HepG2 (cell line): Measurements from ENCODE around the gene TTLL7.

Source experiments
- ATF3 ChIP-seq: sonication (generic); formaldehyde crosslinking; IDR thresholded peaks from 2 replicates; pipeline ENCODE4 v1.4.0; 2020; ENCODE audit warnings: missing genetic modification reagents
- CTCF ChIP-seq: sonication (generic); formaldehyde crosslinking; IDR thresholded peaks from 2 replicates; pipeline ENCODE4 v1.5.0; 2020; ENCODE audit warnings: mild to moderate bottlenecking, missing genetic modification reagents, moderate library complexity
- DPF2 ChIP-seq: sonication (generic); formaldehyde crosslinking; IDR thresholded peaks from 2 replicates; pipeline ENCODE4 v1.4.0; 2020; ENCODE audit warnings: mild to moderate bottlenecking, low read depth, missing genetic modification reagents, borderline replicate concordance
- ESRRA ChIP-seq: sonication (generic); formaldehyde crosslinking; IDR thresholded peaks from 2 replicates; pipeline ENCODE4 v1.5.1; 2020; ENCODE audit warnings: mild to moderate bottlenecking, low read depth, missing genetic modification reagents
- HDAC2 ChIP-seq: sonication (generic); formaldehyde crosslinking; IDR thresholded peaks from 2 replicates; pipeline ENCODE4 v1.4.0; 2020; ENCODE audit warnings: missing genetic modification reagents
- NFIC ChIP-seq: IDR thresholded peaks from 2 replicates; pipeline ENCODE4 v1.6.1; 2012; ENCODE audit warnings: mild to moderate bottlenecking, low read length, inconsistent platforms
- TAF1 ChIP-seq: sonication (generic); formaldehyde crosslinking; IDR thresholded peaks from 2 replicates; pipeline ENCODE4 v1.4.0; 2020; ENCODE audit warnings: missing genetic modification reagents
- TBL1XR1 ChIP-seq: fragments of 150-350 bp; IDR thresholded peaks from 2 replicates; pipeline ENCODE4 v1.6.1; 2014; ENCODE audit warnings: borderline replicate concordance, low read length; ENCODE audit not compliant: partially characterized antibody
- TCF12 ChIP-seq, 2 experiments: fragments of 450-650 bp in 1 of 2; sonication (generic) in 1 of 2; formaldehyde crosslinking in 1 of 2; IDR thresholded peaks; 2 replicates each; pipeline versions ENCODE4 v1.6.1 to v1.8.0; 2017 to 2022; ENCODE audit warnings: antibody characterized with exemption in 1 of 2, mild to moderate bottlenecking in 1 of 2, missing genetic modification reagents in 1 of 2, moderate library complexity in 1 of 2
- ZBTB4 ChIP-seq: sonication (generic); formaldehyde crosslinking; IDR thresholded peaks from 2 replicates; pipeline ENCODE4 v1.4.0; 2020; ENCODE audit warnings: missing genetic modification reagents, mild to moderate bottlenecking, borderline replicate concordance
- ZNF253 ChIP-seq: sonication (generic); formaldehyde crosslinking; IDR thresholded peaks from 2 replicates; pipeline ENCODE4 v1.8.0; 2022; ENCODE audit warnings: mild to moderate bottlenecking, missing genetic modification reagents, borderline replicate concordance
- ZNF354B ChIP-seq: sonication (generic); formaldehyde crosslinking; IDR thresholded peaks from 2 replicates; pipeline ENCODE4 v1.8.0; 2022; ENCODE audit warnings: mild to moderate bottlenecking, missing genetic modification reagents
- ZNF530 ChIP-seq: sonication (generic); formaldehyde crosslinking; IDR thresholded peaks from 2 replicates; pipeline ENCODE4 v1.5.0; 2020; ENCODE audit warnings: low read depth, mild to moderate bottlenecking, missing genetic modification reagents

GRCh38 chr1:83882906-83883305 lies 116.0 kb downstream of the TTLL7 start:
- TF ChIP-seq ZNF530 (CRISPR knock-in tag) (no peak), ZNF354B (CRISPR knock-in tag) (no peak), NFIC (no peak), ZNF253 (CRISPR knock-in tag) (no peak), ESRRA (no peak), CTCF (CRISPR knock-in tag) (no peak), TBL1XR1 (no peak), ATF3 (CRISPR knock-in tag) (no peak), DPF2 (no peak), HDAC2 (no peak), TAF1 (CRISPR knock-in tag) (no peak), TCF12 (IDR thresholded peaks at IDR 0.05) (no peak), TCF12 (CRISPR knock-in tag; IDR thresholded peaks at IDR 0.05) (no peak), ZBTB4 (CRISPR knock-in tag) (no peak)
